IMR-90 (cell line): ENCODE results near the gene CMSS1. TPM values are rescaled to one million over a fixed set of nuclear protein-coding genes. Genes with fewer than 3 reads are reported as not detected.
A peak's percentile ranks its signal among the peaks of the same experiment; 100 is the strongest.

Experiments used
- ATAC-seq: fragments of 200-7000 bp; cut with Tn5 transposase; 2 replicates; pipeline ENCODE4 v1.9.1; 2020; ENCODE audit warnings: low read depth, mild to moderate bottlenecking, moderate library complexity
- BruUV-seq: library from RNA; stranded (reverse); fragments of 400-500 nt; replicated peaks from 2 replicates; lab custom pipeline; 2021; lab: Mats Ljungman, UMichigan
- CTCF ChIA-PET: fragments of 300-600 bp; formaldehyde crosslinking; extraction: SDS; loops from one replicate; lab custom pipeline; 2021; ENCODE audit warnings: antibody characterized with exemption; lab: Yijun Ruan, JAX
- POLR2A ChIA-PET: fragments of 300-600 bp; sonication (Branson Sonifier 250); formaldehyde crosslinking; loops from one replicate; lab custom pipeline; 2022; ENCODE audit warnings: antibody characterized with exemption; ENCODE audit not compliant: unreplicated experiment; lab: Charles Lee
- DNase-seq: peaks from one replicate; pipeline ENCODE4 v3.0.0; 2013
- H2AFZ ChIP-seq: replicated peaks from 2 replicates; pipeline ENCODE3; 2013; ENCODE audit warnings: low read length, mild to moderate bottlenecking; ENCODE audit not compliant: poor library complexity
- H2AK5ac ChIP-seq: 2 replicates; pipeline ENCODE4 v1.6.1; 2013; ENCODE audit warnings: low read depth, low read length, inconsistent platforms
- H2AK9ac ChIP-seq: replicated peaks from 2 replicates; pipeline ENCODE3; 2013; ENCODE audit warnings: mild to moderate bottlenecking, low read depth, low read length, moderate library complexity; ENCODE audit not compliant: poor library complexity
- H2BK120ac ChIP-seq: 2 replicates; pipeline ENCODE4 v1.6.1; 2013; ENCODE audit warnings: low read depth, low read length, inconsistent platforms
- H2BK15ac ChIP-seq: 3 replicates; pipeline ENCODE4 v1.6.1; 2013; ENCODE audit warnings: low read depth, low read length, inconsistent platforms
- H2BK20ac ChIP-seq: 2 replicates; pipeline ENCODE4 v1.6.1; 2013; ENCODE audit warnings: low read depth, mild to moderate bottlenecking, inconsistent platforms, low read length, moderate library complexity
- H2BK5ac ChIP-seq: 2 replicates; pipeline ENCODE4 v1.6.1; 2013; ENCODE audit warnings: mild to moderate bottlenecking, low read depth, low read length, inconsistent platforms; ENCODE audit not compliant: poor library complexity, severe bottlenecking
- H3K14ac ChIP-seq: replicated peaks from 2 replicates; pipeline ENCODE4 v1.6.1; 2013; ENCODE audit warnings: low read depth, low read length, inconsistent platforms
- H3K18ac ChIP-seq: 2 replicates; pipeline ENCODE4 v1.6.1; 2013; ENCODE audit warnings: low read depth, low read length, control low read depth
- H3K23ac ChIP-seq: 2 replicates; pipeline ENCODE4 v1.6.1; 2013; ENCODE audit warnings: low read depth, low read length, inconsistent platforms
- H3K27ac ChIP-seq: 2 replicates; pipeline ENCODE4 v1.5.1; 2013; ENCODE audit warnings: mild to moderate bottlenecking, control low read depth, low read length; ENCODE audit not compliant: insufficient read depth
- H3K27me3 ChIP-seq: 2 replicates; pipeline ENCODE4 v1.6.1; 2013; ENCODE audit warnings: low read length; ENCODE audit not compliant: control insufficient read depth, insufficient read depth
- H3K36me3 ChIP-seq: 2 replicates; pipeline ENCODE4 v1.6.1; 2013; ENCODE audit warnings: low read length, mixed read lengths; ENCODE audit not compliant: control insufficient read depth, insufficient read depth
- H3K4ac ChIP-seq: 2 replicates; pipeline ENCODE4 v1.6.1; 2013; ENCODE audit warnings: low read depth, low read length, inconsistent platforms
- H3K4me1 ChIP-seq: 2 replicates; pipeline ENCODE4 v1.6.1; 2013; ENCODE audit warnings: low read length, mixed read lengths; ENCODE audit not compliant: control insufficient read depth, insufficient read depth
- H3K4me2 ChIP-seq: 2 replicates; pipeline ENCODE4 v1.6.1; 2013; ENCODE audit warnings: low read depth, mild to moderate bottlenecking, control low read depth, low read length, moderate library complexity
- H3K4me3 ChIP-seq: 2 replicates; pipeline ENCODE4 v1.5.1; 2013; ENCODE audit warnings: low read depth, mild to moderate bottlenecking, control low read depth, low read length, moderate library complexity; ENCODE audit not compliant: insufficient read depth
- H3K56ac ChIP-seq: 2 replicates; pipeline ENCODE4 v1.6.1; 2013; ENCODE audit warnings: low read length, inconsistent platforms; ENCODE audit not compliant: insufficient read depth; ENCODE audit errors: extremely low read depth
- H3K79me1 ChIP-seq, 2 experiments: 2 replicates each; pipeline ENCODE4 v1.6.1; 2013; ENCODE audit warnings: low read length in 2 of 2, inconsistent platforms in 1 of 2, low read depth in 1 of 2
- H3K9ac ChIP-seq: 2 replicates; pipeline ENCODE4 v1.6.1; 2013; ENCODE audit warnings: low read depth, low read length, control low read depth
- H3K9me1 ChIP-seq: 2 replicates; pipeline ENCODE4 v1.6.1; 2013; ENCODE audit warnings: low read length, inconsistent platforms; ENCODE audit not compliant: insufficient read depth
- H3K9me3 ChIP-seq: 2 replicates; pipeline ENCODE4 v1.6.1; 2013; ENCODE audit warnings: low read length; ENCODE audit not compliant: control insufficient read depth, insufficient read depth
- H4K20me1 ChIP-seq: 2 replicates; pipeline ENCODE4 v1.6.1; 2013; ENCODE audit warnings: low read length, inconsistent platforms; ENCODE audit not compliant: insufficient read depth
- H4K5ac ChIP-seq: 2 replicates; pipeline ENCODE4 v1.6.1; 2013; ENCODE audit warnings: mild to moderate bottlenecking, low read depth, low read length, control low read depth
- H4K8ac ChIP-seq, 2 experiments: 2 replicates each; pipeline ENCODE4 v1.6.1; 2013; ENCODE audit warnings: low read depth in 2 of 2, low read length in 2 of 2, control low read depth in 1 of 2, inconsistent platforms in 1 of 2
- H4K91ac ChIP-seq: 2 replicates; pipeline ENCODE4 v1.6.1; 2013; ENCODE audit warnings: low read depth, low read length, inconsistent platforms; ENCODE audit not compliant: insufficient read depth
- FOS ChIP-seq: fragments of 150-350 bp; IDR thresholded peaks from 2 replicates; pipeline ENCODE4 v1.6.1; 2016; ENCODE audit warnings: low read depth, low read length
- MAZ ChIP-seq: IDR thresholded peaks from 2 replicates; pipeline ENCODE4 v1.6.1; 2012; ENCODE audit warnings: low read depth, mild to moderate bottlenecking, low read length, improper control_type of control experiment, moderate library complexity, borderline replicate concordance
- NFE2L2 ChIP-seq: fragments of 150-350 bp; IDR thresholded peaks from 2 replicates; pipeline ENCODE4 v1.6.1; 2016; ENCODE audit warnings: low read depth, mild to moderate bottlenecking, low read length
- RAD21 ChIP-seq: IDR thresholded peaks from 2 replicates; pipeline ENCODE4 v1.6.1; 2012; ENCODE audit warnings: low read length, improper control_type of control experiment
- RCOR1 ChIP-seq: IDR thresholded peaks from 2 replicates; pipeline ENCODE4 v1.6.1; 2012; ENCODE audit warnings: mild to moderate bottlenecking, low read length, improper control_type of control experiment; ENCODE audit not compliant: insufficient replicate concordance
- WGBS, 2 experiments: methylation state at CpG; one replicate each; pipeline versions ENCODE4 v1.1.5 to v1.1.7; 2013; ENCODE audit warnings: missing lambda C conversion rate in 2 of 2; ENCODE audit not compliant: insufficient read length in 1 of 2; ENCODE audit errors: extremely low coverage in 2 of 2; 5-methylcytosine and 5-hydroxymethylcytosine counted together
- dilution Hi-C: fragments of 300-500 bp; cut with HindIII; formaldehyde crosslinking; loops from one replicate; pipeline ENCODE4 v1.14.3; 2018; ENCODE audit warnings: low sequenced_read_pairs; ENCODE audit not compliant: unreplicated experiment
- in situ Hi-C: fragments of 300-500 bp; cut with MboI; formaldehyde crosslinking; loops from 3 replicates; pipeline ENCODE4 v1.14.3; 2019; ENCODE audit warnings: low sequenced_read_pairs, inconsistent platforms, mixed read lengths
- intact Hi-C: fragments of 100-400 bp; cut with micrococcal nuclease; formaldehyde crosslinking; loops from 2 replicates; pipeline ENCODE4 v1.10.0; 2022
- polyA plus RNA-seq, 3 experiments: library from polyadenylated mRNA; depleted of rRNA; stranded (reverse); fragments of >200 nt; gene quantifications; 2 replicates each; pipeline ENCODE4 v1.2.3, GENCODE V29; 2012; ENCODE audit warnings: low replicate concordance in 1 of 3
- total RNA-seq: library from RNA; depleted of rRNA; stranded (reverse); fragments of >200 nt; gene quantifications from 2 replicates; pipeline ENCODE4 v1.2.3, GENCODE V29; 2012

CMSS1 gene
- total and polyA plus RNA-seq, 2 of the 4 experiments (the other 2 are of a cell fraction), result 12.5 to 13.6 TPM

DNA sequence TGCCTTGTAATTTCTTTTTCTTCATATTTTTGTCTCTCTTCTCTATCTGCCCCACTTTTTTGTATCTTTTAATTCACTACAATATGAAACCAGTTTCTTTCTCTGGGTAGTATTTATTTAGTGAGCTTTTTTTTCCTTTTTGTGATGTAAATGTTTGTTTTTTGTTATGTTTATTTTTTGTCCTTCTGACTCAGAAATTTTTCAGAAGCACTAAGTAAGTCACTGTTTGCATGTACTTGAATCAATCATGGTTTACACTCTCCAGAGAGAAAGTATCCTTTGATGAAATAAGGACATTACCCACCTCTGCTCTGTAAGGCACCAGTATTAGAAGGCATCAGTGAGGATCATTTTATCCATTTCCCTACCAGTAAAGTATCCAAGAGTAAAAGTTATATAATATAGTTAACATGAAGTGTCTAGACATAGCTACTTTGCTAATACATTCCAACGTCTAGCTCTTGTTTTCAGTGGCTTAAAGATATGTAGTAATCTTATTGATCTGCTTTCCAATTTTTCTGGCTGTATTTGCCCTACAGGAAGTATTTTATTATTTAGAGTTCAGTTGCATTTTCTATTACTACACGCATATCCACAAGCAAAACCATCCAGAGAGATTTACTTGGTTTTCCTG, 271.2 kb downstream of the CMSS1 start:
- Histone ChIP-seq H3K36me3 (no peaks in the 10 kb centered on the region), H3K56ac (no peak overlapping the region), H2BK20ac (no peak overlapping the region), H4K8ac (no peak overlapping the region), H3K9ac (no peak overlapping the region), H4K91ac (no peak overlapping the region), H3K27ac (no peak overlapping the region), H2BK15ac (no peak overlapping the region), H2BK120ac (no peak overlapping the region), H3K4me3 (no peak overlapping the region), H3K4me1 (peaks cover 8% of the 10 kb centered on the region), H4K20me1 (no peaks in the 10 kb centered on the region), H4K5ac (no peak overlapping the region), H2AK5ac (no peak overlapping the region), H2AFZ (no peak overlapping the region), H3K4ac (no peak overlapping the region), H3K27me3 (no peaks in the 10 kb centered on the region), H3K18ac (peak overlapping the region; percentile 54; the same call in 1 of the 2 replicates), H3K9me1 (peaks cover 7% of the 10 kb centered on the region; the same call in 1 of the 2 replicates), H2BK5ac (no peak overlapping the region), H3K79me1 (0 out of 4 replicates have a peak, but pooled peaks cover 0 to 4% of the 10 kb centered on the region in 2 experiments), H3K23ac (no peak overlapping the region), H2AK9ac (no peak overlapping the region), H3K4me2 (peak overlapping the region; percentile 29; the same call in 1 of the 2 replicates), H3K14ac (no peak overlapping the region), H3K9me3 (no peaks in the 10 kb centered on the region)
- intact Hi-C loops (no loop called here), dilution Hi-C loops (no loop called here), in situ Hi-C loops (no loop called here)
- no peak for DNase-seq
- POLR2A ChIA-PET, result interaction anchor here (0.7 to 1.5 kb wide), 3 partner anchors 11 to 25 kb away, joined by 3 read pairs; no protein-coding TSS in a partner anchor
- no peak for ATAC-seq
- no TSS peak for BruUV-seq
- WGBS, 2 experiments, result no CpG with 5 or more reads among the region's 2 CpGs
- TF ChIP-seq NFE2L2, result no peak
- TF ChIP-seq FOS, result 0 out of 2 replicates have a peak, but pooled peaks have one; percentile 2
- no peak for TF ChIP-seq MAZ
- TF ChIP-seq RAD21, result no peak
- TF ChIP-seq RCOR1, result no peak
- CTCF ChIA-PET, result interaction anchor here (0.6 to 1.2 kb wide), 3 partner anchors 15 to 1656 kb away, joined by 3 to 5 read pairs (median 4); no protein-coding TSS in a partner anchor
